Measurements from ENCODE around the gene ADIPOR2. TPM values are rescaled to one million over a fixed set of nuclear protein-coding genes. Genes with fewer than 3 reads are reported as not detected.

ADIPOR2 gene
- total and polyA plus RNA-seq, 2 donors (not counting 1 experiment from before 2014, with no cell fraction given) = 9.2 to 35.9 TPM

GRCh38 chr12:1808036-1808797 is 117.3 kb downstream of the ADIPOR2 start:
- CTCF ChIA-PET = interaction anchor here (0.6 to 1.8 kb wide), 2 partner anchors 16 to 156 kb away, joined by 3 read pairs; no protein-coding TSS in a partner anchor
- intact Hi-C loops (cut with micrococcal nuclease) = loop anchor here (10.0 kb wide), 1 partner anchor 1423 kb away; the partner anchor contains the start of gene KDM5A
- Mint-ChIP-seq H3K4me3 (no peak overlapping the region), H3K4me1 (peaks cover 10% of the 10 kb centered on the region), H3K27ac (no peak overlapping the region), H3K9me3 (ENCODE audit: insufficient read depth) (peaks cover 2% of the 10 kb centered on the region), H3K27me3 (no peaks in the 10 kb centered on the region)
- TF ChIP-seq EZH2 (IDR thresholded peaks at IDR 0.05; ENCODE audit: borderline replicate concordance, insufficient read depth, low read depth, low read length, poor library complexity, severe bottlenecking) (no peak), CTCF (IDR thresholded peaks at IDR 0.05) (no peak)
- POLR2A ChIA-PET = interaction anchor here (1.4 kb wide), 1 partner anchor 10 kb away, joined by 3 read pairs; no protein-coding TSS in a partner anchor
- WGBS (ENCODE audit: insufficient coverage) = 95% methylated on average over 18 of the region's 19 CpGs
- Histone ChIP-seq H3K4me1 (ENCODE audit: control insufficient read depth in 2 of 2, insufficient read depth in 2 of 2, low read length in 2 of 2) (peaks cover 0 to 8% of the 10 kb centered on the region in 2 donors), H3K9me3 (ENCODE audit: control extremely low read depth in 1 of 3, control insufficient read depth in 2 of 3, insufficient read depth in 1 of 3, low read length in 2 of 3) (peaks cover 0 to 11% (median 0%) of the 10 kb centered on the region in 3 donors), H3K4me3 (ENCODE audit: control extremely low read depth in 1 of 5, extremely low read depth in 1 of 5, insufficient read depth in 1 of 5, low read depth in 2 of 5, low read length in 4 of 5) (no peak overlapping the region), H3K36me3 (replicated peaks in 1 of 2; ENCODE audit: control extremely low read depth in 1 of 2, control insufficient read depth in 1 of 2, extremely low read depth in 1 of 2, insufficient read depth in 2 of 2, low read length in 1 of 2) (no peaks in the 10 kb centered on the region), H4K20me1 (ENCODE audit: control insufficient read depth, insufficient read depth, low read length, poor library complexity, severe bottlenecking) (no peaks in the 10 kb centered on the region), H2AFZ (ENCODE audit: insufficient read depth, low read depth, low read length, poor library complexity, severe bottlenecking) (no peak overlapping the region), H3K79me2 (ENCODE audit: control insufficient read depth, insufficient read depth, low read length) (no peaks in the 10 kb centered on the region), H3K9ac (ENCODE audit: low read length) (no peak overlapping the region), H3K4me2 (replicated peaks; ENCODE audit: low read depth, low read length, poor library complexity, severe bottlenecking) (no peak overlapping the region), H3K27ac (ENCODE audit: low read length in 2 of 2) (no peak overlapping the region), H3K27me3 (replicated peaks in 1 of 4; ENCODE audit: control extremely low read depth in 1 of 4, control insufficient read depth in 3 of 4, insufficient read depth in 4 of 4, low read length in 3 of 4) (no peaks in the 10 kb centered on the region)
- no peak for ATAC-seq (ENCODE audit: low read depth)
- DNase-seq = no peak

All from B cell (primary cell).